ENCODE measurements around the gene ABCA2.

- TF ChIP-seq CTCF (conservative IDR thresholded peaks at IDR 0.05; ENCODE audit: low read length) (no peak), EZH2phosphoT487 (IDR thresholded peaks at IDR 0.05; ENCODE audit: borderline replicate concordance) (no peak)
Observed at GRCh38 chr9:137018761-137019559, 9.1 kb downstream of the ABCA2 start.
